GM19438 (cell line): ENCODE data around the gene DUSP7.
"Not testable (repeated sequence)": the region's sequence is repeated elsewhere in the genome, so short reads cannot be mapped to it uniquely, and the experiment has no call there.

Experiments
- ATAC-seq: cut with Tn5 transposase; IDR thresholded peaks from one replicate; pipeline ENCODE4 v1.9.1; 2021; ENCODE audit warnings: low read depth; ENCODE audit not compliant: unreplicated experiment

Gene DUSP7

GRCh38 chr3:52051444-52051843 is 4.9 kb downstream of the DUSP7 start:
- ATAC-seq = no peak

DNA sequence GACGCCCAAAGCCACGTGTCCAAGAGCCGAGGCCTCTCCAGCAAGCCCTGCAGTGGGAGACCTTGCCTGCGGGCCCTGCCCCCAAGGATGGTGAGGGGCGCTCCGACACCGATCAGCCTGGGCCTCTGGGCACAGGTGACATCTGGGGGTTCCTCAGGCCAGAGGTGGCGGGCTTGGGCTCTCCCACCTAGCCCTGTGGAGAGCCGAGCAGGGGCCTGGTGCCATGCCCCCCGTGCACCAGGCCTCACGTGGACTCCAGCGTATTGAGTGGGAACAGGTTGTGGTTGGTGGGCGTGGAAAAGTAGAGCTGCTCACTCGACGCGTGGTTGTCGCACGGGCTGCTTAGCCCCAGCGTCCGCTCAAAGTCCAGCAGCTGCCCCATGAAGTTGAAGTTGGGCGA is 5.8 kb downstream of the DUSP7 start:
- no peak for ATAC-seq

GRCh38 chr3:52049503-52049902 is 6.9 kb downstream of the DUSP7 start:
- no peak for ATAC-seq

- no peak for ATAC-seq
These were observed 8.9 kb downstream of the DUSP7 start for GRCh38 chr3:52047295-52047960.

DNA sequence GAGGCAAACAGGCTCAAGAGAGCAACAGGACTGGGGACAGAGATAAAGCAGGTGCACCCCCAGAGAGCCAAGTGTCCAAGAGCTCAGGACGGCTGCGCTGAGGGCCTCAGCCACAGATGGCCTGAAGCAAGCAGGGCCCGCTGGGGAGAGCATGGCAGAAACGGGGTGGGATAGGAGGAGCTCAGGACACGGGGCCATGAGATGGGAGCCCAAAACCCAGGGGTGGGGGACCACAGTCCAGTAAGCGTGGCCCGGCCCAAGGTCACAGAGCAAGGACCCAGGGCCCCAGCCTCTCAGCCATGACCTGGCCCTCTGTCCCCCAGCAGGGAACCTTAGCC is 9.5 kb downstream of the DUSP7 start:
- ATAC-seq = no peak

GRCh38 chr3:52046186-52046901 is 10.0 kb downstream of the DUSP7 start:
- ATAC-seq = no peak

GRCh38 chr3:52044869-52045619 is 11.3 kb downstream of the DUSP7 start:
- no peak for ATAC-seq

DNA sequence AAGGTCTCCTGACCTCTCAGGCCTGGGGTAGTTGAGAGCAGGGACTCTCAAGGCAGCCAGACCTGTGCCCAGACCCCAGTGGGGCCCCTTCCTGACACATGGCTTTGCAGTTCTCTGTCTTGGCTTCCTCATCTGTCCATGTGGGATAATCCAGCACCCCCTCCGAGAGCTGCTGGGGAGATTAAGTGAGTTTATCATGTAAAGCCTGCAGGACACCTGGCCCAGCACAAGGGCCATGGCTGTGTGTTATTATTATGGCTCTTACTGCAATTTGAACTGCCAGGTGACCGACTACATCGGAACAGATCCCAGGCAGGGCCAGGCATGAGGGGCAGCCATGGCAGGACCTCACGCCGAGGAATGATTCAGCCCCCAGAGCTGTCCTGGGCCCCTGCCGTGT is 12.6 kb downstream of the DUSP7 start:
- ATAC-seq = no peak

GRCh38 chr3:52043039-52043438 is 13.3 kb downstream of the DUSP7 start:
- ATAC-seq = not testable (repeated sequence)

- ATAC-seq = no peak
These were observed 15.1 kb downstream of the DUSP7 start for GRCh38 chr3:52041118-52041731.

DNA sequence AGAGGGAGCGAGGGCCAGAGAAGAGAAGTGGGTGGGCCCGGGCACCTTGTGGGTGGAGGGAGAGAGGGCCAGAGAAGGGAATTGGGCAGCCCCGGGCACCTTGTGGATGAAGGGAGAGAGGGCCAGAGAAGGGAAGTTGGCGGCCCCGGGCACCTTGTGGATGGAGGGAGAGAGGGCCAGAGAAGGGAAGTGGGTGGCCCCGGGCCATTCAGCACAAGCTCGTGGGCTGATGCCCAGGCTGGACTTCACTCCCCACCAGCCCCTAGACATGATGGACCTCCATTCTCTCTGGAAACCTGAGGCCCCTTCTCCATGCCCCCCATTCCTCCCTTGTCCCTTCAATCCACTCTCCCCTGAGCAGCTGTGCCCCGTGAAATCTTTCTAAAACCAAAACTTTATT is 15.8 kb downstream of the DUSP7 start:
- ATAC-seq = no peak

- no peak for ATAC-seq
These were observed 16.5 kb downstream of the DUSP7 start for GRCh38 chr3:52039846-52040245.

GRCh38 chr3:52039426-52039825 is 16.9 kb downstream of the DUSP7 start:
- no peak for ATAC-seq

GRCh38 chr3:52038227-52038626 is 18.1 kb downstream of the DUSP7 start:
- ATAC-seq = no peak

DNA sequence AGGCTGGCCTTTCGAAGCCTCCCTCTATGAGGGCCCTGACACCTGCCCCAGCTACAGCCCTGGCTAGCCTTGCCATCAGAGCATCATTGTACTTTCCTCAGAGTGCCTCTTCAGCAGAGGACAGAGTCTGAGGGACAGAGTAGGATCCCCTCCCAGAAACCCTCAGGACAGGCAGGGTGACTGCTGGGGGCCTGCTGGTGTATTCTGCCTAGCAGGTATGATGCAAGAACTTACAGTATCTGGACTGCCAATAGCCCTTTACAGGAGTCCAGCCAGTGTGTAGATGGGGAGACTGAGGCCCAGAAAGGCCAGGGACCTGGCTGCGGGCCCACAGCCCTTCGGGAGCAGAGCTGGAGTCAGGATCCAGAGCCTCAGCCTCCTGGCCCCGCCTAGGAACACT is 19.1 kb downstream of the DUSP7 start:
- no peak for ATAC-seq

DNA sequence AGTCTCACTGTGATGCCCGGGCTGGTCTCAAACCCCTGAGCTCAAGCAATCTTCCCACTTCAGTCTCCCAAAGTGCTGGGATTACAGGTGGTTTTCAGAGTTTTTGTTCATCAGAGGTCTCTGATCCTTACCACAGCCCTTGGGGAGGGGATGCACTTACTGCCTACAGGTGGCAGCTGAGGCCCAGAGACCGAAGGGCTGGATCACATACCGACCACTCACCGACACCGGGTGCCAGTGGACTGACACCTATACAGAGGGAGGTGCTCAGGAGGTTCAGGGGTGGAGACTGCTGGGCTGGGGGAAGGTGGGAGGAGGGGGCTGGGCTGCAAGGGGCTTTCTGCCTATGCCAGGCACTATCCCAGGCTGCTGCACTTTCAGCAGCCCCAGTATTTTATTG is 19.5 kb downstream of the DUSP7 start:
- no peak for ATAC-seq

GRCh38 chr3:52036222-52036694 is 20.1 kb downstream of the DUSP7 start:
- ATAC-seq = no peak

GRCh38 chr3:52034651-52035050 is 21.7 kb downstream of the DUSP7 start:
- ATAC-seq = no peak

DNA sequence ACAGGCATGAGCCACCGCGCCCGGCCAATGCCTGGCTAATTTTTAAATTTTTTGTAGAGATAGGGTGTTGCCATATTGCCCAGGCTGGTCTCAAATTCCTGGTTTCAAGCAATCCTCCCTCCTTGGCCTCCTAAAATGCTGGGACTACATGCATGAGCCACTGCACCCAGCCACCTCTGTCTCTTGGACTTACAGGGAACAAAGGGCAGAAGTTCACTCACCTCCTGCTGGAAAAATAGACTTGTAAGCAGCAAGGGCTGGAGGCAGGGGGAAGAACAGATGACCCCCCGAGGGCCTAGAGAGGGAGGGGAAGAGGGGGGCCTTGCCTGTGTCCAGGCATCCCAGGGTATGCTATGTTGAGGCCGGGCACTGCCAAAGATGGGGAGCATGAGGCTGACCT is 22.2 kb downstream of the DUSP7 start:
- ATAC-seq = no peak

- ATAC-seq = not testable (repeated sequence)
These were observed 22.6 kb downstream of the DUSP7 start for GRCh38 chr3:52033748-52034147.

DNA sequence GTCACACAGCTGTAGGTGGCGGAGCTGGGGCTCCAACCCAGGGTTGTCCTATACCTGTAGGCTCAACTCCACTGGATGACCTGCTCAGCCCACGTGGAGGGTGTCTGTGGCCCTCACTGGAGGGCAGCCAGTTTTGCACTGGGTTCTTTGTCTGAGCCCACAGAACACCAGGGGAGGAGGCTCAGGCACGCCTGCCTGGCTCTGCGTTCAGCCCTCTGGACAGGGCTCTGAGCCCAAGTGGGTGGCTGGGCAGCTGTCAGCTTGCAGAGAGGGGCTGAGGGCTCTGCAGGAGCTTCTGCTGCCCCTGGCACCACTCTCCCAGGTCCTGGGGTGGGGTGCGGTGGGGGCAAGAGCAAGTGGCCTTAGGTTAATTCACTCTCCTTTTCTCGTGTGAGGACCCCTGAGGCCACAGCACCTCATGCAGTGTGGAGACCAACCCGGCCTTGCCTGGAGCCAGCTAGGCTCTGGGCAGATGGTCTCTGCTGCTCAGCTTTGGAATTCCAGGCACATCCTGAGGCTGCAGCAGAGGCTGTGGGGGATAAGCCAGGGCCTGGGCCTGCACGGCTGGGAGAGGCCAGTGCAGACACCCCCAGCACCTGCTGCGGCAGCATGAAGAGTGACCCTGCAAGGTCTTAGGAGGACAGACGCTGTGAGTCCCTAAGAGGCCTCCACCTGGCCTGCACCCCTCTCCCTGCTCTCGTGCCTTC is 23.5 kb downstream of the DUSP7 start:
- ATAC-seq = no peak
